GM21528 (cell line): Measurements from ENCODE around the gene PEPD.
"Not testable (repeated sequence)": the region's sequence is repeated elsewhere in the genome, so short reads cannot be mapped to it uniquely, and the experiment has no call there.

Experiments
- ATAC-seq: cut with Tn5 transposase; IDR thresholded peaks from one replicate; pipeline ENCODE4 v1.9.1; 2021; ENCODE audit warnings: mild to moderate bottlenecking, moderate library complexity; ENCODE audit not compliant: unreplicated experiment, low FRiP score

PEPD gene

GRCh38 chr19:33499671-33500506, 21.7 kb downstream of the PEPD start:
- no peak for ATAC-seq

GRCh38 chr19:33499248-33499647, 22.3 kb downstream of the PEPD start:
- ATAC-seq: no peak

- ATAC-seq: no peak
Measured at GRCh38 chr19:33498391-33499000, 23.1 kb downstream of the PEPD start.

- no peak for ATAC-seq
Measured at GRCh38 chr19:33497778-33498175, 23.8 kb downstream of the PEPD start.

- ATAC-seq: no peak
Measured at GRCh38 chr19:33497131-33497777, 24.3 kb downstream of the PEPD start.

- no peak for ATAC-seq
Measured at GRCh38 chr19:33496038-33496895, 25.3 kb downstream of the PEPD start.

- ATAC-seq: no peak
Measured at GRCh38 chr19:33493401-33494275, 28.0 kb downstream of the PEPD start.

- no peak for ATAC-seq
Measured at GRCh38 chr19:33492951-33493350, 28.6 kb downstream of the PEPD start.

GRCh38 chr19:33492090-33492489, 29.5 kb downstream of the PEPD start:
- ATAC-seq: no peak

GRCh38 chr19:33490596-33490995, 31.0 kb downstream of the PEPD start:
- ATAC-seq: not testable (repeated sequence)

GRCh38 chr19:33490041-33490451, 31.5 kb downstream of the PEPD start:
- no peak for ATAC-seq

- ATAC-seq: no peak
Measured at GRCh38 chr19:33488826-33489225, 32.8 kb downstream of the PEPD start.

GRCh38 chr19:33487901-33488800, 33.4 kb downstream of the PEPD start:
- ATAC-seq: no peak

GRCh38 chr19:33486936-33487811, 34.4 kb downstream of the PEPD start:
- no peak for ATAC-seq

GRCh38 chr19:33486407-33486806, 35.2 kb downstream of the PEPD start:
- no peak for ATAC-seq

- no peak for ATAC-seq
Measured at GRCh38 chr19:33484226-33484774, 37.3 kb downstream of the PEPD start.

- no peak for ATAC-seq
Measured at GRCh38 chr19:33482476-33482875, 39.1 kb downstream of the PEPD start.
